Fibroblast of skin of right quadriceps (primary cell): ENCODE measurements around the gene FRRS1.
A peak's percentile ranks its signal among the peaks of the same experiment; 100 is the strongest.

Source experiments
- DNase-seq: peaks from one replicate; pipeline ENCODE4 v3.0.0-alpha.2; 2013

The FRRS1 gene

GRCh38 chr1:99674115-99675064 lies 92.0 kb downstream of the FRRS1 start:
- peak; percentile 61 for DNase-seq

GRCh38 chr1:99673315-99673714 lies 93.1 kb downstream of the FRRS1 start:
- DNase-seq = peak; percentile 50

DNA sequence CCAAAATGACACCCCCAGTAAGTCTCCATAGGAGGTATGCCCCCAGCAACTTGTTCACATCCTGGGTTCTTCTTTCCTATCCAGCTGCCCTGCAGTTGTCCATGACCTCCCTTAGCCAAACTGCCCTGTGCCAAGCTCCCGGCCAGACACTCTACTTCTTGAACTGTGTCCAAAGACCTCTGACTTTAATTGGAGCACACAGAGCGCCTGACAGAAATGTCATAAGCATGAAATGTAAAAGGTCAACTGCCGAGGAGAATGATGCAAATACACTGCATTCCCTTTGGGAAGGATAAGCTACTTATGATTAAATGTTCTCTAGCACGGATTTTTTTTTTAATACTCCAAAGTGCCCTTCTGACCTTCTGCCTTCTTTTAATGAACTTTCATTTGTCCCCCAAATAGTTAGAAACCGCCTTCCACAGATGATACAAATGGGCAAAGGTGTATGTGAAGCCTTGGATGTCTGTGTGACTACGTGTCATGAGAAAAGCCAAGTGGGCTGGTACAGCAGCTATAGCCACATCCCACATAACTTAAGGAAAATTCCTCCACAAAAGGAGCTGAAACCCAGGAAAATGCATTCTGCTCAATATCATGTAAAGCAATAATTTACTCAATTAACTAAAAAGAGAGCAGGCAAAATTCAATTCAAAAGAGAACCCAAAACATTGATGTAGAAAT lies 93.8 kb downstream of the FRRS1 start:
- no peak for DNase-seq

DNA sequence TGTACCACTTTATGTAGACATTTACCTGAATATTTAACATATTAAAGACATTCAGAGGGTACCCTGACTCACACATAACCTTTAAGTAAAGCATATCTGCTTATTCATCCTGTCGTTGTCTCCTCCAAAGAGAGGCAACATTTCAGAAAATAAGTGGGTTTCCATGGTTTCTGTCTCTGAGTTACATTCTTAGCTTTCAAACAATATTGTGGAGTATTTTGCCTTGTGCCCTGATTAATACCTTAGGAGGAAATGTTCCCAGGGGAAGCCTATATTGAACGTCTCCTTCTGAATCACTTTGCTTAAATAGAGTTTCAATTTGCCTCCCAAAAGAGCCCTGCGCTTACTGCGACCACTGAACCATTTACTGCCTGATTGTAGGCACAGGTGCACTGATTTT lies 94.4 kb downstream of the FRRS1 start:
- no peak for DNase-seq

DNA sequence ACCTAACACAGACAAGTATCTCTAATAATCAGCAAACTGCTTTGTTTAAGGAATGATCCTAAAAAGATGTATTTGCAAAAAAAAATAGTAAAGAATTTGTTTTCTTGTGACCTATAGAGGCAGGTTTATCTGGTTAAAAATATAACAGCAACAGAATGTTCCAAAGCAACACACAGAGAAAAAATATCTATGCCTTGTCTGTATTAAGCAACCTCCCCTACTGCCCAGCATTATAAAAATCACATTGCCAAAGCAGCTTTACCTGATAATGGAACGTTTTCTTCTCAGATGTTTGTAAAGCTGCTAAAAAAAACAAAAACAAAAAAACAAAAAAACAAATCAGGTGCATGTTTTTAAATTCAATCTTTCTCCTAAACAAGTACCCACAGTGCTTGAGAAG lies 95.9 kb downstream of the FRRS1 start:
- DNase-seq = no peak

DNA sequence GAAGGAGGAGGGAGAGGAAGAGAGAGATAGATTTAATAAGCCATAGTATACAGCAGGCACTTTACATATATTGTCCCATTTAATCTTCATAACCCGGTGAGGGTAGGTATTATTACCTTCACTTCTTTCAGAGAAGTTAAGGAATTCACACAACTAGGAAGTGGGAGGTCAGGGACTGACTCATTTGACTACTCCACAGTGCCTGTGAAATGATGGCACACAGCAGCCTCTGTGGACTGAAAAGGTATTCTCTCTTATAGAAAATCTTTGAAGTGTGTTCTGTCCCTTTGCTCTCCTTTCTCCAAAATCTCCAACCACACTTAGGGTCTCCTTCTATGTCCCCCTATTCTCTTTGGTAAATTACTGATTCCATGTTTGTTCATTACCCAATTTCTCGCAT lies 96.6 kb downstream of the FRRS1 start:
- no peak for DNase-seq

GRCh38 chr1:99669376-99669775 lies 97.1 kb downstream of the FRRS1 start:
- DNase-seq = no peak

DNA sequence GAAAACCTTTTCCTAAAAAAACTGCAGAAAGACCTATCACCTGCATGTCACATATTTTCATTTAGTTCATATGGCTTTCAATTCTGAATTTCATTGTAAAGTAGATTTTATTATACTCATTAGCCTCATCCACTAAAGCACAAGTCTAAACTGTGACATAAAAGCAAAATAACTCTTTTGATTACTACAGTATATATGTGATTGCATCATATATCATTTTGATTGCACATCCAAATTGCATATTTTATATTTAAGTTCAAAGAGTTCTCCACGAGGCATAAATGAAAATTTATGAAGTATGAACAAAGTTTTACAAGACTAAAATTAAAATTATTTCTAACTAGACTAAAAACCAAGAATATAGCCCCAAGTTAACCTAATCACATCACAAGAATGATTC lies 101.2 kb downstream of the FRRS1 start:
- no peak for DNase-seq

- DNase-seq = no peak
Measured at GRCh38 chr1:99663501-99663900, 102.9 kb downstream of the FRRS1 start.

DNA sequence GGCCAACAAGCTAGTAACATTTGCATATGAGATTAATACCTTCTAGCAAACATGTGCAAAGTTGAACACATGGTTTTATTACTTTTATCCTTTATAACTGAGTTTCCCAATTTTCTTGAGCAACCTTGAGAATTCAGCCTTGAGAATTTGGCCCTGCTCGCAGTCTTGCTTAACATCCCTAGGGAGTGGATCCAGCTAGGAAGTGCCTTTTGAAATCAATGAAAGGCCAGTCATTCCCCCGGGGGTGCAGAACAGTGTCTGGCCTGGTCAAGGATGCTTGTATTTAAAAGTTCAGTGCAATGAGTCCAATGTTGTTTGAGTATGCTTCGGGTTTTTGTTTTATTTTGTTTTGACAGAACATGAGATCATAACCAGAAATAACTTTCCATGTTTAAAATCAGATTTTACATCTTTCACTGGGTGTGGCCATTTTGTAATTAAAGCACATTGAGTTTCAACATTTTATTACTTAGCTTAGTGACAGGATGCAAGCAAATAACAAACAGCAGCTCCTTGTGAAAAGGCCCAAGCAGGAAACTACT lies 103.8 kb downstream of the FRRS1 start:
- peak; percentile 80 for DNase-seq

DNA sequence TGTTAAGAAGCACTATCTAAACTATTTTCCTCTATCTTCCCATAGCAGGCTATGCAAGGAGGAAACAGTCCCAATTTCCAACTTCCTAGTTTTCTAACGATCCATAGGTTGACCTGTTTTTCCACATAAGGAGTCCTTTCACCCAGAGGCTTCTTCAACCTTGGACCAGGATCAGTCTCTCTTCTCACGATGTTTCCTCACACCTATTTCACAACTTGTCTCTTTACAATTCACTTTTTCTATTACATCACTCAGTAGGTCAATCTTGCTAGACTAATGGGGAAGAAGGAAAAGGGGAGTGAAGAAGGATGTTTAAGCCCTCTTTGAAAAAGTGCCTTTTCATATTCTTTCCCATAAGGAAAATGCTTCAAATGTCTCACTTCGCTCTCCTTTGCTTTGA lies 104.7 kb downstream of the FRRS1 start:
- no peak for DNase-seq

DNA sequence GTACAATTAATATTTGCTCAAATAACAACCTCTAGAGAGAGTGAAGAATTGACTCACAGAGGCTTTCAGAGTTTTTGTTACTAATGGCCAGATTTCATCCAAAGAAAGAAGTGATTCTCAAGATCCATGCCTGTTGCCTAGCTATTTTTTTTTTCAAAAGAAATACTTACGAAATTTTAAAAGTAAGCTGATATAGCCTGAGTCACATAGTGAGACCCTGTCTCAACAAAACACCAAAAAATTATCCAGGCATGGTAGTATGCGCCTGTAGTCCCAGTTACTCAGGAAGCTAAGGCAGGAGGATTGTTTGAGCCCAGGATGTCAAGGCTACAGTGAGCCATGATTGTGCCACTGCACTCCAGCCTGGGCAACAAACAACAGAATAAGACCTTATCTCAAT lies 105.9 kb downstream of the FRRS1 start:
- DNase-seq = no peak

DNA sequence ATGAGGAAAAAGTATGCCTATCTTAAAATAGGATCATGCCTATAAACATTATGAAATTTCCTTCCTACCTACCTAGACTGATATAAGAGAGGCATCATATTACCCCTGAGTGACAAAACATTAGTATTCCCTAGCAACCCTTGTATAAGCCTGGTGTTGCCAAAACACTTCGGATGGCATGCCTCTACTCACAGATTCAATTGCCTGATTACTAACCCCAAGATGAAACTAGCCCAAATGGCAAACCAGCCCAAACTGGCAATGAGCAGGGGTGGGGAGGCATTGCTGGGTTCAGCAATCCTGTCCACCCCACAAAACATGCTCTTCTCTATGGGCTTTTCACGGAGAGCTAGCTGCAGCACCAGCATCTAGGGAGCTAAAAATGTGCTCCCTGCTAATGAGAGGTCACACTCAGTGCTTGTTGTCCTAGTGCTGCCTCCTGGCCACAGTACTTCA lies 106.7 kb downstream of the FRRS1 start:
- no peak for DNase-seq
